A673 (cell line): ENCODE measurements around the gene NCOA6. TPM values are rescaled to one million over a fixed set of nuclear protein-coding genes. Genes with fewer than 3 reads are reported as not detected.

Experiments
- BruUV-seq: library from RNA; stranded (reverse); fragments of 400-500 nt; replicated peaks from 2 replicates; lab custom pipeline; 2021; lab: Mats Ljungman, UMichigan
- CTCF ChIA-PET: fragments of 300-600 bp; sonication (Branson Sonifier 250); formaldehyde crosslinking; loops from one replicate; lab custom pipeline; 2022; ENCODE audit warnings: antibody characterized with exemption; lab: Charles Lee
- POLR2A ChIA-PET: fragments of 300-600 bp; sonication (Branson Sonifier 250); formaldehyde crosslinking; loops from one replicate; lab custom pipeline; 2022; ENCODE audit warnings: antibody characterized with exemption; ENCODE audit not compliant: low non-redundant PET; lab: Charles Lee
- DNase-seq: peaks from one replicate; pipeline ENCODE4 v3.0.0-alpha.2; 2015; ENCODE audit warnings: low spot score
- H3K27ac ChIP-seq: fragments of 200-600 bp; sonication (generic); 2 replicates; pipeline ENCODE4 v1.5.1; 2016; ENCODE audit warnings: mixed run types, low read depth, mild to moderate bottlenecking, mixed read lengths, antibody characterized with exemption, low read length; ENCODE audit not compliant: poor library complexity, severe bottlenecking
- H3K27me3 ChIP-seq: fragments of 200-600 bp; sonication (generic); replicated peaks from 2 replicates; pipeline ENCODE4 v1.6.1; 2017; ENCODE audit warnings: mixed run types, low read depth, mild to moderate bottlenecking, mixed read lengths, antibody characterized with exemption, low read length; ENCODE audit not compliant: insufficient read depth, poor library complexity
- H3K36me3 ChIP-seq: fragments of 200-600 bp; sonication (generic); 2 replicates; pipeline ENCODE4 v1.6.1; 2016; ENCODE audit warnings: mixed run types, mild to moderate bottlenecking, mixed read lengths, antibody characterized with exemption, low read length; ENCODE audit not compliant: insufficient read depth, poor library complexity, severe bottlenecking
- H3K4me1 ChIP-seq: fragments of 200-600 bp; sonication (generic); 2 replicates; pipeline ENCODE4 v1.6.1; 2017; ENCODE audit warnings: mixed run types, mild to moderate bottlenecking, mixed read lengths, antibody characterized with exemption, low read length; ENCODE audit not compliant: insufficient read depth, poor library complexity, severe bottlenecking
- H3K4me3 ChIP-seq: fragments of 200-600 bp; sonication (generic); 2 replicates; pipeline ENCODE4 v1.5.1; 2016; ENCODE audit warnings: low read depth, mixed run types, mild to moderate bottlenecking, mixed read lengths, low read length; ENCODE audit not compliant: poor library complexity, severe bottlenecking
- H3K9me3 ChIP-seq: fragments of 200-600 bp; sonication (generic); 2 replicates; pipeline ENCODE4 v1.6.1; 2016; ENCODE audit warnings: mixed run types, low read depth, mild to moderate bottlenecking, mixed read lengths, antibody characterized with exemption, low read length; ENCODE audit not compliant: poor library complexity, severe bottlenecking
- CTCF ChIP-seq: fragments of 300-800, 200-600 bp; sonication (generic); conservative IDR thresholded peaks from 2 replicates; pipeline ENCODE4 v1.5.1; 2017; ENCODE audit warnings: low read depth, mild to moderate bottlenecking, antibody characterized with exemption, low read length, moderate library complexity, mixed read lengths
- EZH2 ChIP-seq: fragments of 200-600 bp; sonication (generic); IDR thresholded peaks from 2 replicates; pipeline ENCODE4 v1.6.1; 2017; ENCODE audit warnings: borderline replicate concordance, low read depth, mild to moderate bottlenecking, mixed read lengths, antibody characterized with exemption, low read length; ENCODE audit not compliant: poor library complexity, severe bottlenecking
- intact Hi-C: fragments of 100-400 bp; cut with micrococcal nuclease; formaldehyde crosslinking; loops from one replicate; pipeline ENCODE4 v1.10.0; 2022; ENCODE audit not compliant: unreplicated experiment
- total RNA-seq: library from RNA; stranded (reverse); gene quantifications from 2 replicates; pipeline ENCODE4 v1.2.3, GENCODE V29; 2021

The NCOA6 gene
- total RNA-seq, 1 experiment from 2014 or later = 39.9 TPM

GRCh38 chr20:34776177-34776576 lies 49.3 kb downstream of the NCOA6 start:
- POLR2A ChIA-PET = no interaction called here
- intact Hi-C loops = no loop called here
- no peaks in the 10 kb centered on the region for H3K27me3 ChIP-seq
- H3K36me3 ChIP-seq = peaks cover 31% of the 10 kb centered on the region
- no peaks in the 10 kb centered on the region for H3K4me1 ChIP-seq
- no peak for TF ChIP-seq EZH2
- TF ChIP-seq CTCF = no peak
- H3K9me3 ChIP-seq = no peaks in the 10 kb centered on the region
- CTCF ChIA-PET = no interaction called here
- no peak overlapping the region for H3K4me3 ChIP-seq
- DNase-seq = no peak
- H3K27ac ChIP-seq = no peak overlapping the region
- BruUV-seq = no TSS peak

- no peaks in the 10 kb centered on the region for H3K4me1 ChIP-seq
- H3K9me3 ChIP-seq = no peaks in the 10 kb centered on the region
- H3K36me3 ChIP-seq = peaks cover 31% of the 10 kb centered on the region
- H3K27me3 ChIP-seq = no peaks in the 10 kb centered on the region
- no TSS peak for BruUV-seq
- H3K4me3 ChIP-seq = no peak overlapping the region
- ChIA-PET CTCF (interaction anchor here (0.5 kb wide), 1 partner anchor 101 kb away, joined by 3 read pairs; the partner anchor contains the start of gene ACSS2), POLR2A (no interaction called here)
- no peak for TF ChIP-seq CTCF
- TF ChIP-seq EZH2 = no peak
- intact Hi-C loops = no loop called here
- DNase-seq = no peak
- H3K27ac ChIP-seq = no peak overlapping the region
Observed at GRCh38 chr20:34774886-34775285, 50.6 kb downstream of the NCOA6 start.

DNA sequence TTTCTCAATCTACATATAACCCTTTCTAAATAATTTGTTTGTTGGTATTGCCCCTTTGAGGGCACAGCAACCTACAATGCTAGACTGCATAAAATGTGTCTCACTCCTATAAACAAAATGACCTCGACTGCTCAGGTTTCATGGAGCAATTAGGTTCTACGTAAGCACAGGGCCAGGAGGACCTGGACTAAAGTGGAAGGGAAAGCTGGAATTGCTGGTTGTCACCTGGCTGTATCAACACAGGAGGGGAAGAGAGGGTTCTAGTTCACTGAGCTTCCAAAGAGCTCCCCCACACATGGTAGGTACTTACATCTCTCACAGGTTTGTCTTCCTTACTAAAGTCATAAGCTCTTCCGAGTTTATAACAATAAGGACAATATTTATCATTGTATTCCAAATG lies 51.0 kb downstream of the NCOA6 start:
- intact Hi-C loops = no loop called here
- H3K27me3 ChIP-seq = no peaks in the 10 kb centered on the region
- peaks cover 31% of the 10 kb centered on the region for H3K36me3 ChIP-seq
- no peak for DNase-seq
- TF ChIP-seq CTCF = no peak
- no peak for TF ChIP-seq EZH2
- ChIA-PET POLR2A (no interaction called here), CTCF (interaction anchor here (0.5 kb wide), 1 partner anchor 102 kb away, joined by 3 read pairs; the partner anchor contains the start of gene ACSS2)
- H3K27ac ChIP-seq = no peak overlapping the region
- no peaks in the 10 kb centered on the region for H3K9me3 ChIP-seq
- no peak overlapping the region for H3K4me3 ChIP-seq
- BruUV-seq = no TSS peak
- no peaks in the 10 kb centered on the region for H3K4me1 ChIP-seq
